CD4-positive, alpha-beta T cell treated with Interferon gamma for 1 hour (primary cell): ENCODE data around the gene PCBP3.
"Not testable (repeated sequence)": the region's sequence is repeated elsewhere in the genome, so short reads cannot be mapped to it uniquely, and the experiment has no call there.

Experiments used
- DNase-seq: peaks from one replicate; pipeline ENCODE4 v3.0.0-alpha.2; 2020

PCBP3 gene

GRCh38 chr21:45940621-45941337 lies 297.3 kb downstream of the PCBP3 start:
- no peak for DNase-seq

GRCh38 chr21:45941338-45941710 lies 297.8 kb downstream of the PCBP3 start:
- DNase-seq, result no peak

GRCh38 chr21:45941717-45942546 lies 298.4 kb downstream of the PCBP3 start:
- DNase-seq, result no peak

GRCh38 chr21:45942755-45943629 lies 299.5 kb downstream of the PCBP3 start:
- DNase-seq, result no peak

GRCh38 chr21:45943630-45944540 lies 300.4 kb downstream of the PCBP3 start:
- no peak for DNase-seq

GRCh38 chr21:45944601-45945000 lies 301.1 kb downstream of the PCBP3 start:
- DNase-seq, result no peak

GRCh38 chr21:45945066-45945867 lies 301.7 kb downstream of the PCBP3 start:
- no peak for DNase-seq

- DNase-seq, result no peak
Measured at GRCh38 chr21:45945868-45946210, 302.3 kb downstream of the PCBP3 start.

GRCh38 chr21:45947296-45947695 lies 303.8 kb downstream of the PCBP3 start:
- DNase-seq, result no peak

GRCh38 chr21:45947716-45948255 lies 304.3 kb downstream of the PCBP3 start:
- no peak for DNase-seq

- DNase-seq, result no peak
Measured at GRCh38 chr21:45948576-45949141, 305.1 kb downstream of the PCBP3 start.

- DNase-seq, result no peak
Measured at GRCh38 chr21:45949928-45950739, 306.6 kb downstream of the PCBP3 start.

- no peak for DNase-seq
Measured at GRCh38 chr21:45950740-45951515, 307.4 kb downstream of the PCBP3 start.

GRCh38 chr21:45951676-45952075 lies 308.2 kb downstream of the PCBP3 start:
- no peak for DNase-seq

GRCh38 chr21:45952527-45952926 lies 309.0 kb downstream of the PCBP3 start:
- not testable (repeated sequence) for DNase-seq

GRCh38 chr21:45952974-45953373 lies 309.4 kb downstream of the PCBP3 start:
- DNase-seq, result no peak

- no peak for DNase-seq
Measured at GRCh38 chr21:45954261-45954660, 310.7 kb downstream of the PCBP3 start.

GRCh38 chr21:45954921-45955320 lies 311.4 kb downstream of the PCBP3 start:
- no peak for DNase-seq

GRCh38 chr21:45957551-45957950 lies 314.0 kb downstream of the PCBP3 start:
- no peak for DNase-seq
